CD4-positive, alpha-beta T cell treated with Interleukin-6 for 4 hours (primary cell): ENCODE data around the gene GPR17.

Source experiments
- DNase-seq: peaks from one replicate; pipeline ENCODE4 v3.0.0-alpha.2; 2020; ENCODE audit warnings: mixed read lengths

The GPR17 gene

GRCh38 chr2:127630096-127630863 lies 15.7 kb upstream of the GPR17 start:
- no peak for DNase-seq

GRCh38 chr2:127630864-127631540 lies 15.0 kb upstream of the GPR17 start:
- no peak for DNase-seq

- no peak for DNase-seq
These were observed 14.4 kb upstream of the GPR17 start for GRCh38 chr2:127631541-127631996.

GRCh38 chr2:127631997-127632581 lies 13.9 kb upstream of the GPR17 start:
- DNase-seq = no peak

DNA sequence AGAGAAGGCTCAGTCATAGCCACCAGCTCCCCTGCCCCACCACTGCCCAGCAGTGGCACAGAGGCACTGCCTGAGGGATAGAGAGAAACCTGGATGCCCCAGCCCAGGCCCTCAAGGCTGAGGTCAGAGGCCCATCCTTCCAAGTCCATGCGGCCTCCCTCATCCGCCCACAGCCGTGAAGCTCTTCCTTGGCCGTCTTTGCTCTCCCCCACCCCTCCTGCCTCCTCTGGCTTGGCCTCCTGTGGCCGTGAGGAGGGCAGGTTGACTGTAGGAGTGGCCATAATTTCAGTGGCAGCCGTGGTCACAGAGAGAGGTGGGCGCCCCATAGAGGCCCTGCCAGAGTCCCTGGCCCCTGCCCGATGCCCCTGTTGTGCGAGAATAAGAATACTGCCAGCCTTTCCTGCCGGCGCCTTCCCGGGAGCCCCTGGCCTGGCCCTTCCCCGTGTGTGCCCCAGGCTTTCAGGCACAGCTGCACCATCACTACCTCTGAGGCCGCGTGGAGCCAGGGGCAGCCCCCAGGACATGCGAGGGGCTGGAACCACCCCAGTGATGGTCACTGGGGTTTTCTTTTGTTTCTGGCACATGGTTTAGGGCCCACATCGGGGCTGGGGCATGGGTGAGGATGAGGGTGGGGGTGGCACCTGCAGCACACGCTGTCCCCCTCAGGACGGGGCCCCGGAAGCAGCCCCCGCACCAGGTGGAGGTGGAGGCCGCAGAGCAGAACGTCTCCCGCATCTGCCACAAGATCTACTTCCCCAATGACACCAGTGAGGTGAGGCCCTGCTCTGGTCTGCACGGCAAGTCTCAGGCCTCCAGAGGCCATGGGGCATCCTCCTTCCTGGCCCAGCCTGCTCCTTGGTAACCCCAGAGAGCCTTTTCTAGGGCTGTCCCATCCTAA lies 13.1 kb upstream of the GPR17 start:
- peak; percentile 33 for DNase-seq

- DNase-seq = no peak
These were observed 12.3 kb upstream of the GPR17 start for GRCh38 chr2:127633556-127634065.

- DNase-seq = no peak
These were observed 11.8 kb upstream of the GPR17 start for GRCh38 chr2:127634066-127634617.

GRCh38 chr2:127634626-127635379 lies 11.2 kb upstream of the GPR17 start:
- no peak for DNase-seq

GRCh38 chr2:127635380-127636237 lies 10.3 kb upstream of the GPR17 start:
- no peak for DNase-seq

GRCh38 chr2:127636248-127637235 lies 9.4 kb upstream of the GPR17 start:
- no peak for DNase-seq

- no peak for DNase-seq
These were observed 8.7 kb upstream of the GPR17 start for GRCh38 chr2:127637236-127637630.

DNA sequence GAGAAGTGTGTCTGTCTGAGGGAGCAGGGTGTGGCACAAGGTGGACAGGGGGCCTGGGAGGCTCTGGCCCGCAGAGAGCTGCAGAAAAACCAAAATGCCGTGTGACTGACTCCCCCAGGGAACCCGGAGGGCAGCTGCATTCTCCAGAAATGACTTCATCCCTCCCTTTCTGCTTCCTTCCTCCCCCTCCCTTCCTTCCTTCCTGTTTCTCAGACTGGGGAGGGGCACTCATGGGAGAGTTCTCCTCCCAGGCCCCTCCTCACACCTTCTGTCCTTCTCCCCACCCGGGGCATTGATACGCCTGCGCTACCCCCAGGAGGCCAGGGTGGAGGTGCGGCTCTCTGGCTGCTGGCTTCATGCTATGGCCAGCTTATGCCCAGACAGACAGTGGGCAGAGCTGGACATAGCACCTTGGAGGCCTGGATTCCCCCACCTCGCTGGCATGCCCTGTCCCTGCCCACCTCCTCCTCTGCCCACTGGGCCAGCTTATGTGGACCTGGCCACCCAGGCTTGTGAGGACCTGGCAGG lies 8.2 kb upstream of the GPR17 start:
- peak; percentile 58 for DNase-seq

DNA sequence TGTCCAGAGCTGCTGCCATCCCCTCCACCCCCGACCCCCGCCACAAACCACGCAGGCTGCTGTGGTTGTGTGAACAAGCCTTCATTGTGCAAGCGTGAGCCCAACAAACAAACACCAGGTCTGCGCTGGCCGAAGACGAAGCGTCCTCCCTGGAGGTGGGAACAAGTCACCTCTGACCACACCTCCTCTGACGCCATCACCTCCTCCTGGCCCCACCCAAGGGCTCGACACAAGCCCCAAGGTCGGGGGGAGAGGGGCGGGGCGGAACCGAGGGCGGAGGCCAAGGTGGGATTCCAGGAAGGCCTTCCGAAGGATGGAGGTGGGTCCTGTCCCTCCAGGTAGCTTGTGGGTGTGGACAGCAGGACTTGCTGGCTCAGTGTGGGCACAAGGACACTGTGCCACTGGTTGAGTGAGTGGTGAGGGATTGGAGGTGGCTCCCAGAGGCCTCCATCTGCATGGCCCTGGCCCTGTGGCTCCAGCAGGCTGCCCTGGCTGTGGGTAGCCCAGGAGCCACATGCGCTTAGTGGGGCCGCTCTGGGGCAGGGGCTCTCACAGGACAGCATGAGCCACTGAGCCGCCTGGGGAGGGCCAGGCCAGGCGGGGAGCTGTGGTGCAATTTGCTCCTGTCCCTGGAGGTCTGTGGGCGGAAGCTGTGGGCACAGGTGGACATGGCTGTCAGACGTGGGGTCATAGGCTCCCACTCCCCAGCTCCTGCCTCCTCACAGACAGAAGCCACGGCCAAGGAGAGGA lies 7.4 kb upstream of the GPR17 start:
- no peak for DNase-seq

- DNase-seq = no peak
These were observed 6.9 kb upstream of the GPR17 start for GRCh38 chr2:127639111-127639474.

DNA sequence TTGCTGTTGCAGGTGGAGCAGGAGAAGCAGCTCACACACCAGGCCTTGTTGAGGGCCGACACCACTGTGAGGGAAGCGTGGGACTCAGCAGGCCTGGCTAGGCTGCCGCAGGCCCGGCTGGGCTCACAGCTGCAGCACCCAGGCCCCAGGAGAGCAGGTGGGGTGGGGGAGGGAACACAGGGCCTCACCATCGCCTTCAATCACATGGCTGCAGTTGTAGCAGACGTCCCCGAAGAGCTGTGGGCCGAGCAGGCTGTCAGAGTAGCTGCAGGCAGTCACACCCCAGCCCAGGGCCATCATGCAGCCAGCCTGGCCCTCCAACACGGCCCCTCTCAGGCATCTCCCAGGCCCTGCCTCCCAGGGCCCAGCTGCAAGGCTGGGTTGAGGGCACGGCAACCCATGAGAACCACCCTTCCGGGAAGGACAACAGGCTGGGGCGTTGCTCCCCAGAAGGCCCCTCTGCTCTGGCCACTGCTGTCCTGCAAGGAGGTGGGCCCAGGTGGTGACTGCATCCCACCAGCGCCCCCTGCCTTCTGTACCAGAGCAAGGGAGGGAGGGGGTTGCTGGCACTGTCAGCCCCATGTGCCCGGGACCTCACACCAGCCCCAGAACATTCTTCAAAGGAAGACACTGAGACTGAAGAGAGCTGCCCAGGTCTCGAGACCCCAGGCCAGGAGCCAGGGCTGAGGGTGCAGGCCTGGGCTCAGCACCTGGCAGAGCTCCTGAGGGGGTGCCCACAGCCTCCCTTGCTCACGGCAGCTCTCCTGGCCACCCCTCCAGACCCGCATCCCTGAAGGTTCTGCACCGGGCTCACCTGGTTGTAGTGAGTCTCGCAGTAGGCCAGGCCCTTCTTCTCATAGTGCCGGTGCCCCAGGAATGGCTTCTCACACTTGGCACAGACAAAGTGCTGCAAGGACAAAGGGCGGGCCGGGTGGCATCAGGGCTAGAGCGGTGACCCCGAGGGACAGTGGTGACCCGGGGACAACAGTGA lies 5.6 kb upstream of the GPR17 start:
- peak; percentile 62 for DNase-seq

GRCh38 chr2:127641133-127641532 lies 4.8 kb upstream of the GPR17 start:
- peak; percentile 46 for DNase-seq
